Smooth muscle cell (in vitro differentiated cells): Measurements from ENCODE around the gene TBC1D5. TPM values are rescaled to one million over a fixed set of nuclear protein-coding genes. Genes with fewer than 3 reads are reported as not detected.
"Not testable (repeated sequence)": the region's sequence is repeated elsewhere in the genome, so short reads cannot be mapped to it uniquely, and the experiment has no call there.

ENCODE experiments used
- DNase-seq: peaks from one replicate; lab custom pipeline; 2025; ENCODE audit not compliant: unreplicated experiment; lab: John Stamatoyannopoulos, UW
- H2AFZ ChIP-seq: fragments of 200-600 bp; sonication (generic); 2 replicates; pipeline ENCODE4 v1.6.0; 2016; ENCODE audit warnings: antibody characterized with exemption, low read depth, mild to moderate bottlenecking
- H3F3A ChIP-seq: fragments of 200-600 bp; sonication (generic); 2 replicates; pipeline ENCODE4 v1.6.0; 2017; ENCODE audit warnings: antibody characterized with exemption, low read depth
- H3K27ac ChIP-seq: fragments of 200-600 bp; sonication (generic); 2 replicates; pipeline ENCODE4 v1.5.1; 2016; ENCODE audit warnings: low read depth, mild to moderate bottlenecking
- H3K27me3 ChIP-seq: fragments of 200-600 bp; sonication (generic); 2 replicates; pipeline ENCODE4 v1.6.1; 2016; ENCODE audit warnings: low read depth, mild to moderate bottlenecking
- H3K36me3 ChIP-seq: fragments of 200-600 bp; sonication (generic); 2 replicates; pipeline ENCODE4 v1.5.1; 2016; ENCODE audit warnings: low read depth
- H3K4me1 ChIP-seq: fragments of 200-600 bp; sonication (generic); 2 replicates; pipeline ENCODE4 v1.5.1; 2016; ENCODE audit warnings: low read depth
- H3K4me2 ChIP-seq: fragments of 200-600 bp; sonication (generic); 2 replicates; pipeline ENCODE4 v1.6.0; 2016; ENCODE audit warnings: mild to moderate bottlenecking
- H3K4me3 ChIP-seq: fragments of 200-600 bp; sonication (generic); 2 replicates; pipeline ENCODE4 v1.5.1; 2016; ENCODE audit warnings: mild to moderate bottlenecking
- H3K79me2 ChIP-seq: fragments of 200-600 bp; sonication (generic); 2 replicates; pipeline ENCODE4 v1.6.0; 2016; ENCODE audit warnings: low read depth, mild to moderate bottlenecking
- H3K9ac ChIP-seq: fragments of 200-600 bp; sonication (generic); 2 replicates; pipeline ENCODE4 v1.6.0; 2016; ENCODE audit warnings: low read depth
- H3K9me3 ChIP-seq: fragments of 200-600 bp; sonication (generic); replicated peaks from 2 replicates; pipeline ENCODE4 v1.5.1; 2016; ENCODE audit warnings: low read depth
- H4K20me1 ChIP-seq: fragments of 200-600 bp; sonication (generic); 2 replicates; pipeline ENCODE4 v1.6.0; 2016; ENCODE audit warnings: low read depth
- CTCF ChIP-seq: fragments of 200-600 bp; sonication (generic); IDR thresholded peaks from 2 replicates; pipeline ENCODE4 v1.5.1; 2017; ENCODE audit warnings: borderline replicate concordance, mild to moderate bottlenecking, antibody characterized with exemption; ENCODE audit not compliant: insufficient read depth, poor library complexity, severe bottlenecking
- WGBS: methylation state at CpG from one replicate; pipeline ENCODE4 v1.1.7; 2016; ENCODE audit warnings: low lambda C conversion rate; 5-methylcytosine and 5-hydroxymethylcytosine counted together
- polyA plus RNA-seq: library from polyadenylated mRNA; unstranded; fragments of >200 nt; fragmentation: Nextera tagmentation; extraction: Ambion mirVana; gene quantifications from 2 replicates; pipeline ENCODE4 v1.2.1, GENCODE V29; 2016
- total RNA-seq: library from RNA; depleted of rRNA; stranded (reverse); fragments of >200 nt; gene quantifications from 2 replicates; pipeline ENCODE4 v1.2.3, GENCODE V29; 2014

TBC1D5 gene
- total and polyA plus RNA-seq, 2 experiments from 2014 or later, result 14.6 to 35.3 TPM

DNA sequence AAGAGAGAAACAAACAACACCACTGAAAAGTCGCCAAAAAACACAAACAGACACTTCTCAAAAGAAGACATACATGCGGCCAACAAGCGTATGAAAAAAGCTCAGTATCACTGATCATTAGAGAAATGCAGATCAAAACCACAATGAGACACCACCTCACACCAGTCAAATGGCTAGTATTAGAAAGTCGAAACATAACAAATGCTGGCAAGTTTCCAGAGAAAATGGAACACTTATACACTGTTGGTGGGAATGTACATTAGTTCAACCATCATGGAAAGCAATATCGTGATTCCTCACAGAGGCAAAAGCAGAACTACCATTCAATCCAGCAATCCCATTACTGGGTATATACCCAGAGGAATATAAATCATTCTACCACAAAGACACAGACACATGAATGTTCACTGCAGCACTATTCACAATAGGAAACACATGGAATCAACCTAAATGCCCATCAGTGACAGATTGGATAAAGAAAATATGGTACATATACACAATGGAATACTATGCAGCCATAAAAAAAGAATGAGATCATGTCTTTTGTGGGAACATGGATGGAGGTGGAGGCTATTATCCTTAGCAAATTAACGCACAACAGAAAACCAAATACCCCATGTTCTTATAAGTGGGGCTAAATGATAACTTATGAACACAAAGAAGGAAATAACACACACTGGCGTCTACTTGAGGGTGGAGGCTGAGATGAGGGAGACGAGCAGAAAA is 93.6 kb downstream of the TBC1D5 start:
- not testable (repeated sequence) for DNase-seq
- WGBS, result 97% methylated on average over 8 of the region's 8 CpGs

DNA sequence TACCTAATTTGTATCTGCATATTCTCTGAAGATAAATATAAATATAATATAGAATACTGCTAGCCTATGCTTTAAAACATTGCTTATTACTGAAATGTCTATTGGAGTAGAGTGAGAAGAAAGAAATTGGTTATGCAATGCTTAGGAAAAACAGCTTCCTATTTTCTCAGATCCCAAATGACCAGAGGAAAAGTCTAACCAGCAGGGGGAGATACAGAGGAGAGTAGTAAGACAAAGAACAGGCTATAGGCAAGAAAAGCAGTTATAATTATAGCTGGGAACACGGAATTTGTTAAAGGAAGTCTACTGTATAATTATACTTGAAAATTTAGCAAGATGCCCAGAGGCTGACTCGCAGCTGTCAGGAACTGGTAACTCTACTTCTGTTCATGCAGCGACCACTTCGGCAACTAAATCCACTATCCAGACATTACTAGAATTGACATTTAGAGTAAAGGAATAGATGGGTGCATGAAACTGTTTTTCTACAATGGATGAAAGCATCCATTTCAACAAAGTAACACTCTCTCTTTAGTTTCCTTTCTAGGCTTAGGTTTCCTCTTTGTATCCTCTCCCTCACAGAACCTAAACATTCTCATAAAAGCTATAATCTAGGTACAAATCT is 97.2 kb downstream of the TBC1D5 start:
- Histone ChIP-seq H3K9me3 (no peaks in the 10 kb centered on the region), H3F3A (peaks cover 4% of the 10 kb centered on the region), H3K27ac (no peak overlapping the region), H4K20me1 (peaks cover 31% of the 10 kb centered on the region), H3K27me3 (no peaks in the 10 kb centered on the region), H2AFZ (no peak overlapping the region), H3K4me3 (no peak overlapping the region), H3K79me2 (no peaks in the 10 kb centered on the region), H3K9ac (no peak overlapping the region), H3K36me3 (no peaks in the 10 kb centered on the region), H3K4me2 (no peak overlapping the region), H3K4me1 (no peaks in the 10 kb centered on the region)
- 47% methylated on average over 4 of the region's 4 CpGs for WGBS
- TF ChIP-seq CTCF, result peak; percentile 76
- DNase-seq, result no peak

More for the DNA sequence above, 93.6 kb downstream of the TBC1D5 start:
- H3K4me1 ChIP-seq, H3K79me2 ChIP-seq, H3K27me3 ChIP-seq, H3K9me3 ChIP-seq, H3K36me3 ChIP-seq, H3F3A ChIP-seq, H3K4me2 ChIP-seq, H3K9ac ChIP-seq, H2AFZ ChIP-seq, H3K27ac ChIP-seq, H3K4me3 ChIP-seq: not testable (repeated sequence)
- H4K20me1 ChIP-seq, result peaks cover 42% of the 10 kb centered on the region

DNA sequence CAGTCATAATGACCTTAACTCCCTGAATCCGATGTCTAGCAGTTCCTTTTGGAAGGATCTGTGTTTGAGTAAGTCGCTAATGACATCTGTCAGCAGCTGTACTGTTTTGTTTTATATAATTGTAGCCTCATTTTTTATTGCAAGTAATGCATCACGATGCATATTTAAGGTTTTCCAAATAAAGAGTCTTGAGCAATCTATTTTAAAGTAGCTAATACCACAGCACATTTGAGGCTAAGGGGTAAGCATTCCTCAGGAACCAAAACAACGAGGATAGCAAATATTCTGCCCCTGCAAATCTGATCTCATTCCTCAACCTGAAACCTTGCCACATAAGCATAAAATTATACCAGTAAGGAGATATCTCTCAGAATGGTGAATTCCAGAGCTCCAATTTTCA is 98.7 kb downstream of the TBC1D5 start:
- Histone ChIP-seq H3K9ac (no peak overlapping the region), H3K27ac (no peak overlapping the region), H3K27me3 (no peaks in the 10 kb centered on the region), H4K20me1 (peaks cover 38% of the 10 kb centered on the region), H3K4me3 (no peak overlapping the region), H3K4me1 (peaks cover 5% of the 10 kb centered on the region), H2AFZ (no peak overlapping the region), H3F3A (peaks cover 4% of the 10 kb centered on the region), H3K79me2 (no peaks in the 10 kb centered on the region), H3K4me2 (no peak overlapping the region), H3K9me3 (no peaks in the 10 kb centered on the region), H3K36me3 (no peaks in the 10 kb centered on the region)
- no peak for TF ChIP-seq CTCF
- 66% methylated on average over 4 of the region's 4 CpGs for WGBS
- DNase-seq, result no peak

- Histone ChIP-seq H3F3A (peaks cover 4% of the 10 kb centered on the region), H3K4me1 (peaks cover 5% of the 10 kb centered on the region)
- 96% methylated on average over 3 of the region's 3 CpGs for WGBS
Measured at GRCh38 chr3:17642474-17642873, 100.0 kb downstream of the TBC1D5 start.

More at GRCh38 chr3:17642474-17642873, 100.0 kb downstream of the TBC1D5 start:
- H3K4me3 ChIP-seq, result no peak overlapping the region
- no peak overlapping the region for H3K27ac ChIP-seq
- DNase-seq, result no peak
- H4K20me1 ChIP-seq, result peaks cover 27% of the 10 kb centered on the region
- no peak for TF ChIP-seq CTCF
- H3K79me2 ChIP-seq, result peaks cover 4% of the 10 kb centered on the region
- H3K27me3 ChIP-seq, result no peaks in the 10 kb centered on the region
- H3K36me3 ChIP-seq, result no peaks in the 10 kb centered on the region
- no peaks in the 10 kb centered on the region for H3K9me3 ChIP-seq
- H3K9ac ChIP-seq, result no peak overlapping the region
- H2AFZ ChIP-seq, result no peak overlapping the region
- no peak overlapping the region for H3K4me2 ChIP-seq
